ENCODE results near the gene DAAM1.

The DAAM1 gene

GRCh38 chr14:59301354-59301753, 112.9 kb downstream of the DAAM1 start:
- no peaks in the 10 kb centered on the region for H3K27me3 Mint-ChIP-seq
- H3K4me1 Mint-ChIP-seq = peaks cover 15% of the 10 kb centered on the region
- no peak overlapping the region for H3K27ac Mint-ChIP-seq
- no peaks in the 10 kb centered on the region for H3K9me3 Mint-ChIP-seq
- H3K4me3 Mint-ChIP-seq = no peak overlapping the region
- H3K36me3 Mint-ChIP-seq = no peaks in the 10 kb centered on the region

- H3K9me3 Mint-ChIP-seq = no peaks in the 10 kb centered on the region
- no peaks in the 10 kb centered on the region for H3K36me3 Mint-ChIP-seq
- H3K27me3 Mint-ChIP-seq = no peaks in the 10 kb centered on the region
- no peak overlapping the region for H3K4me3 Mint-ChIP-seq
- H3K4me1 Mint-ChIP-seq = peaks cover 14% of the 10 kb centered on the region
- no peak overlapping the region for H3K27ac Mint-ChIP-seq
Measured at GRCh38 chr14:59302313-59302712, 113.8 kb downstream of the DAAM1 start.

GRCh38 chr14:59303216-59303615, 114.7 kb downstream of the DAAM1 start:
- H3K27me3 Mint-ChIP-seq = no peaks in the 10 kb centered on the region
- no peak overlapping the region for H3K4me3 Mint-ChIP-seq
- peaks cover 2% of the 10 kb centered on the region for H3K36me3 Mint-ChIP-seq
- peaks cover 14% of the 10 kb centered on the region for H3K4me1 Mint-ChIP-seq
- no peaks in the 10 kb centered on the region for H3K9me3 Mint-ChIP-seq
- H3K27ac Mint-ChIP-seq = no peak overlapping the region

GRCh38 chr14:59305231-59305630, 116.8 kb downstream of the DAAM1 start:
- Mint-ChIP-seq H3K9me3 (no peaks in the 10 kb centered on the region), H3K4me1 (peaks cover 14% of the 10 kb centered on the region), H3K4me3 (no peak overlapping the region), H3K27ac (no peak overlapping the region), H3K36me3 (peaks cover 2% of the 10 kb centered on the region), H3K27me3 (no peaks in the 10 kb centered on the region)

- H3K9me3 Mint-ChIP-seq = no peaks in the 10 kb centered on the region
- H3K36me3 Mint-ChIP-seq = peaks cover 2% of the 10 kb centered on the region
- no peaks in the 10 kb centered on the region for H3K27me3 Mint-ChIP-seq
- H3K27ac Mint-ChIP-seq = no peak overlapping the region
- no peak overlapping the region for H3K4me3 Mint-ChIP-seq
- peaks cover 10% of the 10 kb centered on the region for H3K4me1 Mint-ChIP-seq
Measured at GRCh38 chr14:59305836-59306555, 117.5 kb downstream of the DAAM1 start.

GRCh38 chr14:59306775-59307174, 118.3 kb downstream of the DAAM1 start:
- H3K27ac Mint-ChIP-seq = no peak overlapping the region
- no peaks in the 10 kb centered on the region for H3K27me3 Mint-ChIP-seq
- H3K36me3 Mint-ChIP-seq = peaks cover 2% of the 10 kb centered on the region
- H3K4me1 Mint-ChIP-seq = peaks cover 2% of the 10 kb centered on the region
- no peaks in the 10 kb centered on the region for H3K9me3 Mint-ChIP-seq
- H3K4me3 Mint-ChIP-seq = no peak overlapping the region

- Mint-ChIP-seq H3K36me3 (peaks cover 2% of the 10 kb centered on the region), H3K27ac (no peak overlapping the region), H3K9me3 (no peaks in the 10 kb centered on the region), H3K4me1 (no peaks in the 10 kb centered on the region), H3K27me3 (no peaks in the 10 kb centered on the region), H3K4me3 (no peak overlapping the region)
Measured at GRCh38 chr14:59308086-59308485, 119.6 kb downstream of the DAAM1 start.

GRCh38 chr14:59308673-59309072, 120.2 kb downstream of the DAAM1 start:
- H3K9me3 Mint-ChIP-seq = no peaks in the 10 kb centered on the region
- peaks cover 2% of the 10 kb centered on the region for H3K36me3 Mint-ChIP-seq
- H3K4me1 Mint-ChIP-seq = no peaks in the 10 kb centered on the region
- H3K27ac Mint-ChIP-seq = no peak overlapping the region
- no peaks in the 10 kb centered on the region for H3K27me3 Mint-ChIP-seq
- H3K4me3 Mint-ChIP-seq = no peak overlapping the region

- no peaks in the 10 kb centered on the region for H3K4me1 Mint-ChIP-seq
- H3K4me3 Mint-ChIP-seq = no peak overlapping the region
- H3K27me3 Mint-ChIP-seq = no peaks in the 10 kb centered on the region
- H3K27ac Mint-ChIP-seq = no peak overlapping the region
- H3K9me3 Mint-ChIP-seq = no peaks in the 10 kb centered on the region
- H3K36me3 Mint-ChIP-seq = peaks cover 2% of the 10 kb centered on the region
Measured at GRCh38 chr14:59309291-59309900, 120.9 kb downstream of the DAAM1 start.

GRCh38 chr14:59310633-59311032, 122.2 kb downstream of the DAAM1 start:
- H3K27ac Mint-ChIP-seq = no peak overlapping the region

GRCh38 chr14:59311723-59312122, 123.3 kb downstream of the DAAM1 start:
- H3K27me3 Mint-ChIP-seq = no peaks in the 10 kb centered on the region
- no peaks in the 10 kb centered on the region for H3K9me3 Mint-ChIP-seq
- H3K36me3 Mint-ChIP-seq = peaks cover 2% of the 10 kb centered on the region
- no peak overlapping the region for H3K27ac Mint-ChIP-seq
- H3K4me1 Mint-ChIP-seq = no peaks in the 10 kb centered on the region
- H3K4me3 Mint-ChIP-seq = no peak overlapping the region

More at GRCh38 chr14:59310633-59311032, 122.2 kb downstream of the DAAM1 start:
- Mint-ChIP-seq H3K27me3 (no peaks in the 10 kb centered on the region), H3K9me3 (no peaks in the 10 kb centered on the region), H3K4me1 (no peaks in the 10 kb centered on the region), H3K4me3 (no peak overlapping the region), H3K36me3 (peaks cover 2% of the 10 kb centered on the region)

GRCh38 chr14:59313144-59313651, 124.7 kb downstream of the DAAM1 start:
- Mint-ChIP-seq H3K27ac (no peak overlapping the region), H3K4me3 (no peak overlapping the region), H3K9me3 (no peaks in the 10 kb centered on the region), H3K27me3 (no peaks in the 10 kb centered on the region), H3K4me1 (no peaks in the 10 kb centered on the region), H3K36me3 (no peaks in the 10 kb centered on the region)

- Mint-ChIP-seq H3K27me3 (no peaks in the 10 kb centered on the region), H3K4me3 (no peak overlapping the region), H3K27ac (no peak overlapping the region), H3K4me1 (no peaks in the 10 kb centered on the region), H3K9me3 (no peaks in the 10 kb centered on the region), H3K36me3 (no peaks in the 10 kb centered on the region)
Measured at GRCh38 chr14:59313658-59314608, 125.5 kb downstream of the DAAM1 start.

GRCh38 chr14:59314953-59315599, 126.6 kb downstream of the DAAM1 start:
- Mint-ChIP-seq H3K27ac (no peak overlapping the region), H3K36me3 (no peaks in the 10 kb centered on the region), H3K27me3 (no peaks in the 10 kb centered on the region), H3K4me3 (no peak overlapping the region), H3K4me1 (no peaks in the 10 kb centered on the region), H3K9me3 (no peaks in the 10 kb centered on the region)

GRCh38 chr14:59316151-59316830, 127.8 kb downstream of the DAAM1 start:
- H3K27ac Mint-ChIP-seq = no peak overlapping the region
- H3K4me1 Mint-ChIP-seq = no peaks in the 10 kb centered on the region
- H3K9me3 Mint-ChIP-seq = no peaks in the 10 kb centered on the region
- no peaks in the 10 kb centered on the region for H3K27me3 Mint-ChIP-seq
- no peaks in the 10 kb centered on the region for H3K36me3 Mint-ChIP-seq
- H3K4me3 Mint-ChIP-seq = no peak overlapping the region

All from activated naive CD4-positive, alpha-beta T cell treated with anti-CD3 and anti-CD28 coated beads, Interleukin-2, amount 50 U/mL, for 24 hours (primary cell).